WTC11 (cell line): Measurements from ENCODE around the gene CLCN7.

Source experiments
- FOXK1 ChIP-seq: sonication (generic); formaldehyde crosslinking; IDR thresholded peaks from 2 replicates; pipeline ENCODE4 v1.8.0; 2022; ENCODE audit warnings: mild to moderate bottlenecking, moderate library complexity, missing genetic modification reagents
- FOXP1 ChIP-seq: sonication (generic); formaldehyde crosslinking; IDR thresholded peaks from 2 replicates; pipeline ENCODE4 v1.8.0; 2022; ENCODE audit warnings: missing genetic modification reagents, mild to moderate bottlenecking, moderate library complexity, borderline replicate concordance
- NR2C2 ChIP-seq: sonication (generic); formaldehyde crosslinking; IDR thresholded peaks from 2 replicates; pipeline ENCODE4 v1.8.0; 2022; ENCODE audit warnings: mild to moderate bottlenecking, missing genetic modification reagents
- ZNF317 ChIP-seq: sonication (generic); formaldehyde crosslinking; IDR thresholded peaks from 2 replicates; pipeline ENCODE4 v1.8.1; 2023; ENCODE audit warnings: low read depth, mild to moderate bottlenecking, moderate library complexity, missing genetic modification reagents, borderline replicate concordance
- ZNF423 ChIP-seq: fragments of 250-450 bp; sonication (Bioruptor Pico); IDR thresholded peaks from 2 replicates; pipeline ENCODE4 v2.1.2; 2022; ENCODE audit warnings: mild to moderate bottlenecking, moderate library complexity
- TF ChIP-seq, protein P1 (sequence below): sonication (generic); formaldehyde crosslinking; IDR thresholded peaks from 2 replicates; pipeline ENCODE4 v1.8.1; 2022; ENCODE audit warnings: low read depth, missing genetic modification reagents, borderline replicate concordance
- TF ChIP-seq, protein P2 (sequence below): sonication (generic); formaldehyde crosslinking; IDR thresholded peaks from 2 replicates; pipeline ENCODE4 v1.8.1; 2023; ENCODE audit warnings: mild to moderate bottlenecking, missing genetic modification reagents, borderline replicate concordance
- TF ChIP-seq, protein P3 (sequence below): fragments of 200-600 bp; IDR thresholded peaks from 2 replicates; pipeline ENCODE4 v1.8.0; 2022; ENCODE audit warnings: antibody characterized with exemption

DNA sequence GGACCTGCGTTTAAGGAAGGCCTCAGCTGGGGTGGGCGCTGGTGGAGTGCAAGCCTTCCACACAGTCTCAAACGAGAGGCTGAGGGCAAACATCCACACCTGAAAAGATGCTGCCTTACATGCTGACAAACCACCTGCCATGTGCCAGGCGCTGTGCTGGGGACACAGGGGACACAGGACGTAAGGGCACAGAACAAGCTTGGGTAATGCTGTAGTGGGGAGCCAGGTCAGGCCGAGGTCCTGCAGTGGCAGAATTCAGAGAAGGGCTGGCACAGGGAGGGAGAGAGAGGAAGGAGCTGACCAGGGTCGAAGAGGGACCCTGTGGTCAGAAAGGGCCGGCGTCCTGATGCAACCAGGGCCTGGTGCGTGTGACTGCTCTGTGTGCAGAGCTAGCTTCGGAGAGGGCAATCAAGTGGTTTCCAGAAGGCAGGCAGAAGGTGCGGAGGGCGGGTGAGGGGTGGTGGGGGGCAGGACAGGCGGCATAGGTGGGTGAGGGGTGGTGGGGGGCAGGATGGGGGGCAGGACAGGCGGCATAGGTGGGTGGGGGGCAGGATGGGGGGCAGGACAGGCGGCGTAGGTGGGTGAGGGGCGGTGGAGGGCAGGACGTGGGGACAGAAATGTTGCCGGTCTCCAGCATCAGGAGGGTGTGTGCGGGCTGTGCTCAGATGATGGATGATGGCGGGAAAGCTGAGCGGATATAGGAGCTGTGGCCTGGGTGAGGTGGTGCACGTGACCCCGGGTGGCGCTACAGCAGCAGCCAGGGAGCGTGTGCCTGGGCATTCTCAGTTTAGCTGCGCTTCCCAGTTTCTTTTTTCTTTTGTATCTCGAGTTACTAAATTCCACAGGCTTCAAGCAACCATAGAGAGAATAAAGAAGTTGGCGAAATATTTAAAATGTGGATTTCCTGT, 37.1 kb upstream of the CLCN7 start:
- TF ChIP-seq ZNF423 (no peak), NR2C2 (no peak), FOXP1 (CRISPR knock-in tag) (no peak; the same call in 1 of the 2 replicates), FOXK1 (no peak), ZNF317 (CRISPR knock-in tag) (no peak)
- TF ChIP-seq, protein P1, sequence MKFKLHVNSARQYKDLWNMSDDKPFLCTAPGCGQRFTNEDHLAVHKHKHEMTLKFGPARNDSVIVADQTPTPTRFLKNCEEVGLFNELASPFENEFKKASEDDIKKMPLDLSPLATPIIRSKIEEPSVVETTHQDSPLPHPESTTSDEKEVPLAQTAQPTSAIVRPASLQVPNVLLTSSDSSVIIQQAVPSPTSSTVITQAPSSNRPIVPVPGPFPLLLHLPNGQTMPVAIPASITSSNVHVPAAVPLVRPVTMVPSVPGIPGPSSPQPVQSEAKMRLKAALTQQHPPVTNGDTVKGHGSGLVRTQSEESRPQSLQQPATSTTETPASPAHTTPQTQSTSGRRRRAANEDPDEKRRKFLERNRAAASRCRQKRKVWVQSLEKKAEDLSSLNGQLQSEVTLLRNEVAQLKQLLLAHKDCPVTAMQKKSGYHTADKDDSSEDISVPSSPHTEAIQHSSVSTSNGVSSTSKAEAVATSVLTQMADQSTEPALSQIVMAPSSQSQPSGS (CRISPR knock-in tag) = no peak
- TF ChIP-seq, protein P2, sequence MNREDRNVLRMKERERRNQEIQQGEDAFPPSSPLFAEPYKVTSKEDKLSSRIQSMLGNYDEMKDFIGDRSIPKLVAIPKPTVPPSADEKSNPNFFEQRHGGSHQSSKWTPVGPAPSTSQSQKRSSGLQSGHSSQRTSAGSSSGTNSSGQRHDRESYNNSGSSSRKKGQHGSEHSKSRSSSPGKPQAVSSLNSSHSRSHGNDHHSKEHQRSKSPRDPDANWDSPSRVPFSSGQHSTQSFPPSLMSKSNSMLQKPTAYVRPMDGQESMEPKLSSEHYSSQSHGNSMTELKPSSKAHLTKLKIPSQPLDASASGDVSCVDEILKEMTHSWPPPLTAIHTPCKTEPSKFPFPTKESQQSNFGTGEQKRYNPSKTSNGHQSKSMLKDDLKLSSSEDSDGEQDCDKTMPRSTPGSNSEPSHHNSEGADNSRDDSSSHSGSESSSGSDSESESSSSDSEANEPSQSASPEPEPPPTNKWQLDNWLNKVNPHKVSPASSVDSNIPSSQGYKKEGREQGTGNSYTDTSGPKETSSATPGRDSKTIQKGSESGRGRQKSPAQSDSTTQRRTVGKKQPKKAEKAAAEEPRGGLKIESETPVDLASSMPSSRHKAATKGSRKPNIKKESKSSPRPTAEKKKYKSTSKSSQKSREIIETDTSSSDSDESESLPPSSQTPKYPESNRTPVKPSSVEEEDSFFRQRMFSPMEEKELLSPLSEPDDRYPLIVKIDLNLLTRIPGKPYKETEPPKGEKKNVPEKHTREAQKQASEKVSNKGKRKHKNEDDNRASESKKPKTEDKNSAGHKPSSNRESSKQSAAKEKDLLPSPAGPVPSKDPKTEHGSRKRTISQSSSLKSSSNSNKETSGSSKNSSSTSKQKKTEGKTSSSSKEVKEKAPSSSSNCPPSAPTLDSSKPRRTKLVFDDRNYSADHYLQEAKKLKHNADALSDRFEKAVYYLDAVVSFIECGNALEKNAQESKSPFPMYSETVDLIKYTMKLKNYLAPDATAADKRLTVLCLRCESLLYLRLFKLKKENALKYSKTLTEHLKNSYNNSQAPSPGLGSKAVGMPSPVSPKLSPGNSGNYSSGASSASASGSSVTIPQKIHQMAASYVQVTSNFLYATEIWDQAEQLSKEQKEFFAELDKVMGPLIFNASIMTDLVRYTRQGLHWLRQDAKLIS (CRISPR knock-in tag) = no peak
- TF ChIP-seq, protein P3, sequence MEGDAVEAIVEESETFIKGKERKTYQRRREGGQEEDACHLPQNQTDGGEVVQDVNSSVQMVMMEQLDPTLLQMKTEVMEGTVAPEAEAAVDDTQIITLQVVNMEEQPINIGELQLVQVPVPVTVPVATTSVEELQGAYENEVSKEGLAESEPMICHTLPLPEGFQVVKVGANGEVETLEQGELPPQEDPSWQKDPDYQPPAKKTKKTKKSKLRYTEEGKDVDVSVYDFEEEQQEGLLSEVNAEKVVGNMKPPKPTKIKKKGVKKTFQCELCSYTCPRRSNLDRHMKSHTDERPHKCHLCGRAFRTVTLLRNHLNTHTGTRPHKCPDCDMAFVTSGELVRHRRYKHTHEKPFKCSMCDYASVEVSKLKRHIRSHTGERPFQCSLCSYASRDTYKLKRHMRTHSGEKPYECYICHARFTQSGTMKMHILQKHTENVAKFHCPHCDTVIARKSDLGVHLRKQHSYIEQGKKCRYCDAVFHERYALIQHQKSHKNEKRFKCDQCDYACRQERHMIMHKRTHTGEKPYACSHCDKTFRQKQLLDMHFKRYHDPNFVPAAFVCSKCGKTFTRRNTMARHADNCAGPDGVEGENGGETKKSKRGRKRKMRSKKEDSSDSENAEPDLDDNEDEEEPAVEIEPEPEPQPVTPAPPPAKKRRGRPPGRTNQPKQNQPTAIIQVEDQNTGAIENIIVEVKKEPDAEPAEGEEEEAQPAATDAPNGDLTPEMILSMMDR = no peak
